GM18870 (cell line): ENCODE measurements around the gene VPS52.
"Not testable (repeated sequence)": the region's sequence is repeated elsewhere in the genome, so short reads cannot be mapped to it uniquely, and the experiment has no call there.

Experiments
- ATAC-seq: cut with Tn5 transposase; IDR thresholded peaks from one replicate; pipeline ENCODE4 v1.9.1; 2021; ENCODE audit warnings: moderate library complexity; ENCODE audit not compliant: unreplicated experiment

VPS52 gene

GRCh38 chr6:33285214-33285613 lies 13.5 kb upstream of the VPS52 start:
- not testable (repeated sequence) for ATAC-seq

GRCh38 chr6:33280539-33280938 lies 8.9 kb upstream of the VPS52 start:
- ATAC-seq: no peak

DNA sequence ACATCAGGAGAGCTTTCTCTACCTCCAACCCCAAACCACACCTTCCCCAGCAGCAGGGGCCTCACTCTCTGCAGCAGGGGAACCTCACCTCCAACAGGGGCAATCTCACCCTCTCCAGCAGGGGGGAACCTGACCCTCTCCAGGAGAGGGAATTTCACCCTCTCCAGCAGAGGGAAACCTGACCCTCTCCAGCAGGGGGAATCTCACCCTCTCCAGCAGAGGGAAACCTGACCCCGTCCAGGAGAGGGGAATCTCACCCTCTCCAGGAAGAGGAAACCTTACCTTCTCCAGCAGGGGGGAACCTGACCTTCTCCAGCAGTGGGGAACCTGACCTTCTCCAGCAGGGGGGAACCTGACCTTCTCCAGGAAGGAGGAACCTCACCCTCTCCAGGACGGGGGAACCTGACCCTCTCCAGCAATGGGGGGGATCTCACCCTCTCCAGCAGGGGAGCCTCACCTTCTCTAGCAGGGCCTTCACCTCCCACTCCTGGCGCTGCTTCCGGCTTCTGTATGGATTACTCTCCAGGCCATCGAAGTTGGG lies 8.4 kb upstream of the VPS52 start:
- ATAC-seq: no peak

DNA sequence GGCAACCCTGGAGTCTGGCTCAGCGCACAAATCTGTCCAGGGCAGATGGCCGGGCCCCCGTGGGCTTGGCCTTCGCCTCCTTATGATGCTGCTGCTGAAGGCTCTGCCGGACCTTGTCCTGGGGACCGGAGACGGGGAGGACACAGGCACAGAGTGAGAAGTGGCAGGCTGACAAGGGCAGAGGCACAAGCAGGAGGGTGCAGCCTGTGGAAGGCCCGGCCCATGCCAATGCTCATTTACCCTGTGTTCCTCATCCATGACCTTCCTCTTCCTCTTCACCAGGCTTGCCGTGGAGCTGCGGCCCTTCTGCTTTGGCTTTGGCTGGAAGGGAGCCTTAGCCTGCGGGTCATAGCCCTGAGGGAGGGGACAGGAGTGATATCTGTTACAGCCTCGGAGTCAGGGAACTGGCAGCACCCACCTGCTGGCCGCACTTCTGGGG lies 7.6 kb upstream of the VPS52 start:
- no peak for ATAC-seq

- no peak for ATAC-seq
Measured at GRCh38 chr6:33278810-33279209, 7.1 kb upstream of the VPS52 start.

- ATAC-seq: no peak
Measured at GRCh38 chr6:33278392-33278741, 6.7 kb upstream of the VPS52 start.

GRCh38 chr6:33277663-33278391 lies 6.2 kb upstream of the VPS52 start:
- ATAC-seq: peak; percentile 8

DNA sequence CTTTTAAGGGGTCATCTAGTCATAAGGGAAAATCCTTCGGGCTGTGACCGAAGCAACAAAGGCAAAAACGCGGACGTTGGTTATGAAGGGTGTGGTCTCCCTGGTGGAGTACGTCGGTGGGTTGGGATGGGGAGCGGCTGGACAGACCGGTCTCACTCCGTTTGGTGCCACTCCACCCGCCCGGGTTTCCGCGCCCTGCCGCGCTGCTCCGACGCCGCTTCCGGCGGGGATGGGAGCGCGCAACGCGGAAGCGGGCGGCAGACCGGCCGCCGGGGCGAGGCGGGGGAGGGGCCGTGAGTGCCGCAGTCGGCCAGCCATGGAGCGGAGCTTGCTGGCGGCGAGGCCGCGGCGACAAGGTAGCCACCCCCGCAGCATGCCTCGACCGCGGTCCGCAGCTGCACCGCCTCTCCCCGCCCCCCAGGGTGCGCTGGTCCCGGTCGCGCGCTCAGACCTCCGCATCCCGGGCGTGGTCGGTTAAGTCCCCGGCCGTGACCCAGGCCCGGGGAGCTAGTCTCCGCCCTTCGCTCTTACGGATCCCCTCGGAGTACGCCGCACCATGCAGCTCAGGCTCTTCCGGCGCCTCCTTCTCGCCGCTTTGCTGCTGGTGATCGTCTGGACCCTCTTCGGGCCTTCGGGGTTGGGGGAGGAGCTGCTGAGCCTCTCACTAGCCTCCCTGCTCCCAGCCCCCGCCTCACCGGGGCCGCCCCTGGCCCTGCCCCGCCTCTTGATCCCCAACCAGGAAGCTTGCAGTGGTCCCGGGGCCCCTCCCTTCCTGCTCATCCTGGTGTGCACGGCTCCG lies 5.4 kb upstream of the VPS52 start, which contains the start of gene B3GALT4:
TSS of gene B3GALT4 (plus strand) at position 260 of the 799 bp plus-strand sequence. CDS start at position 557, 297 bp downstream.
- peak; percentile 37 for ATAC-seq

- no peak for ATAC-seq
Measured at GRCh38 chr6:33276581-33276863, 4.8 kb upstream of the VPS52 start.

DNA sequence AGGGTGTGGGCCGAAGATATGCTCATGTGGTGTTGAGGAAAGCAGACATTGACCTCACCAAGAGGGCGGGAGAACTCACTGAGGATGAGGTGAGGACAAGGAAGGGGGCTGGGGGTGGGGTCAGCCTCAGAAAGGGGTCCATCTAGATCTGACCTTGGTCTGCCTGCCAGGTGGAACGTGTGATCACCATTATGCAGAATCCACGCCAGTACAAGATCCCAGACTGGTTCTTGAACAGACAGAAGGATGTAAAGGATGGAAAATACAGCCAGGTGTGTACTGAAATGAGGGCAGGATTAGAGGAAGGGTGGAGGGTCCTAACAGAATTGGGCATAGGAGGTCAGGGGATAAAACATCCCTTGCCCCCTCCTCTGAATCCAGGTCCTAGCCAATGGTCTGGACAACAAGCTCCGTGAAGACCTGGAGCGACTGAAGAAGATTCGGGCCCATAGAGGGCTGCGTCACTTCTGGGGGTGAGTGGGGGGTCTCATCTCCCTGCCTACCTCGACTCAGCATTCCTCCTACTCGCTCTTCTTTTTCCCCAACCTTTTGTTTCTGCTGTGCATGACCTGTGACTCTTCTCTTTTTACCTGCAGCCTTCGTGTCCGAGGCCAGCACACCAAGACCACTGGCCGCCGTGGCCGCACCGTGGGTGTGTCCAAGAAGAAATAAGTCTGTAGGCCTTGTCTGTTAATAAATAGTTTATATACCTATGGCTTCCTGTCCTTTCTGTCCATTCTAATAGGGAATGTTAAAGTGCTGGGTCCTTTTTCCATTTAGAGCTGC lies 4.3 kb upstream of the VPS52 start:
- not testable (repeated sequence) for ATAC-seq

GRCh38 chr6:33273924-33274902 lies 2.5 kb upstream of the VPS52 start:
- no peak for ATAC-seq

DNA sequence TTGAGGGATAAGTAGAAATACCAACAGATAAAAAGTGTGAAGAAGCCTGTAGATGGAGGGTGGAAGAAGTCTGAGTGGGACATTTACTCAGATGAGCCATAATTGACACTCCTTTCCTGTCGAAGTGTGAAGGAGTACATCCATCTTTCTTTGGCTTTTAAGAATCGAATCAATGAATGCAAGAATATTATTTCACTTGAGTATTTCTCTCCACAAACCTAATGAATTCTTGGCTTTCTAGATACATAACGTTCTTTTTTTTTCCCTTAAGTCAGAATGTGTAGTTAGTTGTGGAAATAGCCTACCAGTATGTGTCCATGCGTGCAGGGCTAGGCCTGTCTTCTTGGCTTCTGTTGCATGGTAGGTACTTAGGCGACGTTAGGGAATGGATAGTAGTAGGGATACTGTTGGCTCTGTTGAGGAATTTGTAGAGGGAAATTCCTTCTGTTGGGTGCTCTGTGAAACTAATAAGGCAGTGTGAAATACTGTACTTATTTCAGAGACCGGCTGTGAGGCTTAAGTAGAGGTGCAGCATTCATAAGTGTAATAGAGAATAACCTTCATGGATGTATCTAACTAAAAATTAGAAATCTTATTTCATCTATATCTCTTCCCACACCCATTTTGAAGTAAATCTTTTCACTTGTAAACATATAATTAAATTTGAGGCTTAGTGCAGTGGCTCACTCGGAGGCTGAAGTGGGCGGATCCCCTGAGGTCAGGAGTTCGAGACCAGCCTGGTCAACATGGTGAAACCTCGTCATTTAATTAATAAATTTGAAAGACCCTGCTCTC lies 1.6 kb upstream of the VPS52 start:
- no peak for ATAC-seq

GRCh38 chr6:33272275-33273128 lies 826 bp upstream of the VPS52 start:
- ATAC-seq: no peak

DNA sequence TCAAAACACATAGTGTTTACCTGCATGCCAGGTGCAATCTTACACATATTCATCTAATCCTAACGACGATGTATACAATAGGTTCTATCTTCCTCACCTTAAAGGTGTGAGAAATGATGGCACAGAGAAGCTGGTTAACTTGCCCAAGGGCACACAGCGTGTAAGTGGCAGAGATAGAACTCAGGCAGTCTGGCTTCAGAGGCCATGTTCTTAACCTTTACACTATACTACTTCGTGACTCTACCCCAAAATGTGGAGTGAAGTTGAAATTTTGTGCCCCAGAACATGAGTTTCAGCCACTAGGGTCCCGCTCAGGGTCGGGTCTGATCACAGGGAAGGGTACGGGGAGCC lies 584 bp downstream of the VPS52 start:
- no peak for ATAC-seq

GRCh38 chr6:33264015-33264414 lies 7.7 kb downstream of the VPS52 start:
- no peak for ATAC-seq

DNA sequence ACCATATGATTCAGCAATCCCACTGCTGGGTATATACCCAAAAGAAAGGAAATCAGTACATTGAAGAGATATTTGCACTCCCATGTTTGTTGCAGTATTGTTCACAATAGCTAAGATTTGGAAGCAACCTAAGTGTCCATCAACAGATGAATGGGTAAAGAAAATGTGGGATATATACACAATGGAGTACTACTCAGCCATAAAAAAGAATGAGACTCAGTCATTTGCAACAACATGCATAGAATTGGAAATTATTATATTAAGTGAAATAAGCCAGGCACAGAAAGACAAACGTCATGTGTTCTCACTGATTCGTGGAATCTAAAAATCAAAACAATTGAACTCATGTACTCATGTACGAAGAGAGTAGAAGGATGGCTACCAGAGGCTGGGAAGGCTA lies 9.2 kb downstream of the VPS52 start:
- ATAC-seq: not testable (repeated sequence)

DNA sequence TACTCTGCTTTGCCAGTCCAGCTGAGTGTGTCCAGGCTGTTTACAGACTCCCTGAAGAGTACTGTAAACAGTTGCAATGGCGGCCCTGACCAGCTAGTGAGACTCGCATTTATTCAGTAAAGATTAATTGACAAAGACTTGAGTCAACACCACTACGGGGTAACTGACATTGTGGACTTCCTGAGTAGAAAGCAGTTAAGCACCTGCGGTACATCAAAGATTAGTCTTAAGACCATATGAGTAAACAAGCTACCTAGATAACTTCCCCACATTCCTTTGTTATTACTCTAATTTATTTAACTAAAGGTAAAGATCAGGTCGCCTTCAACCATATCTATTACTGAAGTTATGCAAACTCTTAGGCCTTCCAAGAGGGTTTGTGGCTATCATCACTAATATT lies 12.6 kb downstream of the VPS52 start:
- ATAC-seq: no peak

- no peak for ATAC-seq
Measured at GRCh38 chr6:33254591-33254990, 17.1 kb downstream of the VPS52 start.

DNA sequence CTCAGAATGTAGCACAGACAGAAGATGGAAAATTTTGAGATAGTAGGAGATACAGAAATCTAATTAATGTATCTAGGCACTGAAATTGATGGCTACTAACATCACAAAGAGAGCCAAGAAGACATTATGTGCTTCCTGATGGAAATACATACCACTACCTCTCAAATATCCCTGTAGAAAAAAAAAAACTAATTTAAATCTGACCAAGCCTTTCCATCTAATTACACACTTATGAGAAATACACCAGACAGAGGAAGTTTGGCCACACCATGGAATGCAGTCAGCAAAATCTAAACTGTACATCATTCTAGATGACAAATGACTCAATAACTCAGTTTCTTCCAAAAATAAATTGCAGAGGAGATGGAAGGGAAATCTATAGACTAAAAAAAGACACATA lies 18.9 kb downstream of the VPS52 start:
- ATAC-seq: no peak
